Stimulated activated naive CD4-positive, alpha-beta T cell (primary cell): ENCODE data around the gene ARL16.

Experiments used
- DNase-seq, 6 experiments: peaks; one replicate each; lab custom pipeline; 2025; lab: John Stamatoyannopoulos, UW

The ARL16 gene

GRCh38 chr17:81644496-81644895, 39.1 kb downstream of the ARL16 start:
- DNase-seq, result no peak

GRCh38 chr17:81641825-81642489, 41.6 kb downstream of the ARL16 start:
- DNase-seq, result no peak

- DNase-seq, result no peak
Measured at GRCh38 chr17:81640011-81640410, 43.6 kb downstream of the ARL16 start.

GRCh38 chr17:81638683-81639082, 44.9 kb downstream of the ARL16 start:
- no peak for DNase-seq

GRCh38 chr17:81636505-81637288, 46.9 kb downstream of the ARL16 start, which contains the start of the genes NPLOC4 and TSPAN10:
NPLOC4 (minus strand) TSS chr17:81637112; CDS start chr17:81636930, 182 bp downstream.
TSPAN10 (plus strand) TSS chr17:81637196; CDS start chr17:81642413, 5,217 bp downstream.
- DNase-seq, result peak; percentile 54 to 83 (median 78)

GRCh38 chr17:81635973-81636504, 47.6 kb downstream of the ARL16 start:
- DNase-seq, result peak in 1 of 6 experiments; percentile 19

- DNase-seq, result no peak
Measured at GRCh38 chr17:81635431-81635830, 48.2 kb downstream of the ARL16 start.

GRCh38 chr17:81631482-81631881, 52.1 kb downstream of the ARL16 start:
- DNase-seq, result no peak
